SK-N-MC (cell line): ENCODE data around the gene OR6S1.

Source experiments
- EZH2 ChIP-seq: fragments of 200-600 bp; sonication (generic); IDR thresholded peaks from one replicate; pipeline ENCODE4 v1.6.1; 2017; ENCODE audit warnings: antibody characterized with exemption
- FOXP2 ChIP-seq: optimal IDR thresholded peaks from 2 replicates; pipeline ENCODE3; 2011; ENCODE audit warnings: mild to moderate bottlenecking, moderate library complexity; ENCODE audit not compliant: insufficient read depth; ENCODE audit errors: extremely low read length, control extremely low read depth
- POLR2AphosphoS5 ChIP-seq: IDR thresholded peaks from 2 replicates; pipeline ENCODE4 v1.6.1; 2012; ENCODE audit warnings: mild to moderate bottlenecking, low read depth, low read length, borderline replicate concordance

GRCh38 chr14:20679907-20680306, 38.4 kb upstream of the OR6S1 start:
- TF ChIP-seq POLR2AphosphoS5 (no peak), EZH2 (no peak), FOXP2 (no peak)
